D721Med (cell line): ENCODE results near the gene CAB39.

Experiments used
- DNase-seq: peaks from one replicate; pipeline ENCODE4 v3.0.0; 2011; ENCODE audit warnings: low spot score; ENCODE audit not compliant: insufficient read length
- FAIRE-seq: peaks from 2 replicates; lab custom pipeline; 2011; peaks lifted over from hg19 to GRCh38; lab: Jason Lieb, UNC
- TF ChIP-seq, protein P1 (sequence below): IDR thresholded peaks from 2 replicates; pipeline ENCODE4 v1.5.1; 2012; ENCODE audit warnings: mild to moderate bottlenecking, control low read depth; ENCODE audit not compliant: insufficient read depth; ENCODE audit errors: missing control alignments

Gene CAB39

GRCh38 chr2:230674966-230675672, 37.5 kb upstream of the CAB39 start:
- TF ChIP-seq, protein P1, sequence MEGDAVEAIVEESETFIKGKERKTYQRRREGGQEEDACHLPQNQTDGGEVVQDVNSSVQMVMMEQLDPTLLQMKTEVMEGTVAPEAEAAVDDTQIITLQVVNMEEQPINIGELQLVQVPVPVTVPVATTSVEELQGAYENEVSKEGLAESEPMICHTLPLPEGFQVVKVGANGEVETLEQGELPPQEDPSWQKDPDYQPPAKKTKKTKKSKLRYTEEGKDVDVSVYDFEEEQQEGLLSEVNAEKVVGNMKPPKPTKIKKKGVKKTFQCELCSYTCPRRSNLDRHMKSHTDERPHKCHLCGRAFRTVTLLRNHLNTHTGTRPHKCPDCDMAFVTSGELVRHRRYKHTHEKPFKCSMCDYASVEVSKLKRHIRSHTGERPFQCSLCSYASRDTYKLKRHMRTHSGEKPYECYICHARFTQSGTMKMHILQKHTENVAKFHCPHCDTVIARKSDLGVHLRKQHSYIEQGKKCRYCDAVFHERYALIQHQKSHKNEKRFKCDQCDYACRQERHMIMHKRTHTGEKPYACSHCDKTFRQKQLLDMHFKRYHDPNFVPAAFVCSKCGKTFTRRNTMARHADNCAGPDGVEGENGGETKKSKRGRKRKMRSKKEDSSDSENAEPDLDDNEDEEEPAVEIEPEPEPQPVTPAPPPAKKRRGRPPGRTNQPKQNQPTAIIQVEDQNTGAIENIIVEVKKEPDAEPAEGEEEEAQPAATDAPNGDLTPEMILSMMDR = no peak
- DNase-seq (no peak), FAIRE-seq (no peak)

- no peak for DNase-seq
- TF ChIP-seq, protein P1 = no peak
- no peak for FAIRE-seq
These were observed 36.1 kb upstream of the CAB39 start for GRCh38 chr2:230676546-230676945.

DNA sequence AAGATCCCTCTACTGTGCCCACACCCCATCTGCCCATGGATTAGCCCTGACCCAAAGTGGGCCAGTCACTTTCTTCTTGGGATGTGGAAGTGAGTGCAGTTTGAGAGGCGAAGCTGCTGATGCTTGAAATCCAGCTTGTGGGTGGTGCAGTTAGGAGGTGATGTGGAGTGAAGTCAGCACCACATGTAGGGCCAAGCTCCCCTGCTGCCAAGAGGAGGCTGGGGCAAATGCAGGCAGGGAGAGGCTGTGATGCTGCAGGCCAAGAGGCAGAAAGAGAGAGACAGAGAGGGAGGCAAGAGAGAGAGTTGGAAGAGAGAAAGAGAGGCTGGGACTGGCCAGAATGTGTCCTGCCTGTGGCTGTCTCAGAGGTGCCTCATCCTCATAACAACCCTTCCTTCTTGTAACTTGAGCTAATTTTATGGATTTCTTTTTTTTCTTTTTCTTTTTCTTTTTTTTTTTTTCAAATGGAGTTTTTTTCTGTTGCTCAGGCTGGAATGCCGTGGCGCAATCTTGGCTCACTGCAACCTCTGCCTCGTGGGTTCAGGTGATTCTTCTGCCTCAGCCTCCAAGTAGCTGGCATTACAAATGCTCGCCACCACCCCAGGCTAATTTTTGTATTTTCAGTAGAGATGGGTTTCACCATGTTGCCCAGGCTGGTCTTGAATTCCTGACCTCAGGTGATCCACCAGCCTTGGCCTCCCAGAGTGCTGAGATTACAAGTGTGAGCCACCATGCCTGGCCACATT, 35.3 kb upstream of the CAB39 start:
- TF ChIP-seq, protein P1 = no peak
- FAIRE-seq = no peak
- DNase-seq = no peak

DNA sequence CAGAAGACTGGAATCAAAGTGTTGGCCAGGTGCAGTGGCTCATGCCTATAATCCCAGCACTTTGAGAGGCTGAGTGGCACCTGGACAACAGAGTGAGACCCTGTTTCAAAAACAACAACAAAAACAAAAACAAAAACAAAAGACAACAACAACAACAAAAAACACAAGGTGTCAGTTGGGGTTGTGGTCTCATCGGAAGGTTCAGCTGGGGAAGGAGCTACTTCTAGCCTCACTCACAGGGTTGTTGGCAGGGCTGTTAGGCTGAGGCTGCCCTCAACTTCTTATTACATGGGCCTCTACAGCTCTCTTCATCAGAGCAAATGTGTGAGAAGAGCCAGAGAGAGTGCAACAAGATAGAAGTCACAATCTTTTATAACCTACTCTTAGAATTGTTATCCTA, 34.6 kb upstream of the CAB39 start:
- TF ChIP-seq, protein P1 = no peak
- DNase-seq = no peak
- no peak for FAIRE-seq

DNA sequence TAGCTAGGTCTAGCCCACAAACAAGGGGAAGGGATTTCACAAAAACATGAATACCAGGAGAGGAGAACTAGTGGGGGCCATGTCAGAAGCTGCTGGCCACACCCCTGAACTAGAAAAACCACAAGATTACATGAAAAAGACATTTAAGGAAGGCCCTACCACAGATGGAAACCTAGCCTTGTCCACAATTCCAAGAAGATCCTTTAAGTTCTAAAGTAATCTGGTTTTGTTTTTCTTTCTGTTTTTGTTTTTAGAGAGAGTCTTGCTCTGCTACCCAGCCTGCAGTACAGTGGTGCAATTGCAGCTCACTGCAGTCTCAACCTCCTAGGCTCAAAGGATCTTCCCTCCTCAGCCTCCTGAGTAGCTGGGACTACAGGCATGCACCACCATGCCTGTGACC, 34.2 kb upstream of the CAB39 start:
- no peak for FAIRE-seq
- TF ChIP-seq, protein P1 = no peak
- no peak for DNase-seq

- TF ChIP-seq, protein P1 = no peak
- DNase-seq (no peak), FAIRE-seq (no peak)
These were observed 32.0 kb upstream of the CAB39 start for GRCh38 chr2:230680463-230681170.
